RPMI8226 (cell line): Measurements from ENCODE around the gene PDP2.

Source experiments
- DNase-seq: peaks from one replicate; pipeline ENCODE4 v3.0.0-alpha.2; 2015

PDP2 gene

GRCh38 chr16:66939366-66939765, 59.1 kb downstream of the PDP2 start:
- DNase-seq, result no peak

DNA sequence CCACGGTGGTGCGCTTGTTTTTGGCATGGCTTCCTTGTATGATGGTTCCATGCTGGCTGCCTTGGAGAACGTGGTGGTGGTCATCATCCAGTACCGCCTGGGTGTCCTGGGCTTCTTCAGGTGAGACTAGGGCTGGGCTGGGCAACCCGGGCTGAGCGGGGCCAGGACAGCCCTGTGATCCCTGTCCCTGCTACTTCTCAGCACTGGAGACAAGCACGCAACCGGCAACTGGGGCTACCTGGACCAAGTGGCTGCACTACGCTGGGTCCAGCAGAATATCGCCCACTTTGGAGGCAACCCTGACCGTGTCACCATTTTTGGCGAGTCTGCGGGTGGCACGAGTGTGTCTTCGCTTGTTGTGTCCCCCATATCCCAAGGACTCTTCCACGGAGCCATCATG, 59.9 kb downstream of the PDP2 start:
- no peak for DNase-seq
